GM12872 (cell line): Measurements from ENCODE around the gene CELSR1.

Experiments used
- CTCF ChIP-seq: IDR thresholded peaks from 3 replicates; pipeline ENCODE4 v1.5.1; 2011; ENCODE audit warnings: low read depth, mild to moderate bottlenecking, low read length, moderate library complexity; ENCODE audit not compliant: insufficient read depth

The CELSR1 gene

GRCh38 chr22:46564084-46564714 is 26.8 kb upstream of the CELSR1 start:
- TF ChIP-seq CTCF = no peak

GRCh38 chr22:46563381-46564083 is 26.1 kb upstream of the CELSR1 start:
- peak; percentile 88 for TF ChIP-seq CTCF

- no peak for TF ChIP-seq CTCF
Measured at GRCh38 chr22:46561435-46561905, 24.1 kb upstream of the CELSR1 start.

GRCh38 chr22:46560696-46561295 is 23.4 kb upstream of the CELSR1 start:
- no peak for TF ChIP-seq CTCF

- no peak for TF ChIP-seq CTCF
Measured at GRCh38 chr22:46557736-46558480, 20.5 kb upstream of the CELSR1 start.

- TF ChIP-seq CTCF = no peak
Measured at GRCh38 chr22:46556775-46557174, 19.4 kb upstream of the CELSR1 start.

- TF ChIP-seq CTCF = no peak
Measured at GRCh38 chr22:46553189-46553588, 15.8 kb upstream of the CELSR1 start.
